ENCODE results near the gene C7orf33. TPM values are rescaled to one million over a fixed set of nuclear protein-coding genes. Genes with fewer than 3 reads are reported as not detected.

C7orf33 gene
- total and polyA plus RNA-seq, 9 of the 15 experiments (the other 6 are each of a cell fraction or from before 2014, with no cell fraction given), result 0.04 TPM; not detected in 8

- TF ChIP-seq PML (IDR thresholded peaks at IDR 0.05; ENCODE audit: low read length) (no peak), ZNF12 (CRISPR knock-in tag; IDR thresholded peaks at IDR 0.05) (no peak), GABPB2 (CRISPR knock-in tag; conservative IDR thresholded peaks at IDR 0.05) (no peak), TEAD2 (tag; IDR thresholded peaks at IDR 0.05) (no peak), ZNF764 (CRISPR knock-in tag; IDR thresholded peaks at IDR 0.05; ENCODE audit: low read depth) (no peak), NFYB (IDR thresholded peaks at IDR 0.05; ENCODE audit: extremely low read depth, insufficient read length) (no peak), CREB3L1 (IDR thresholded peaks at IDR 0.05; ENCODE audit: borderline replicate concordance, low read depth) (no peak)
Measured at GRCh38 chr7:148588670-148589131, 1.9 kb upstream of the C7orf33 start (continued).

- intact Hi-C loops (cut with micrococcal nuclease), result no loop called here
Measured at GRCh38 chr7:148589640-148590039, 926 bp upstream of the C7orf33 start.

More at GRCh38 chr7:148589640-148590039, 926 bp upstream of the C7orf33 start:
- no peak overlapping the region for H3K4me3 ChIP-seq
- H3K36me3 ChIP-seq (ENCODE audit: control insufficient read depth, insufficient read depth, low read length), result no peaks in the 10 kb centered on the region
- FAIRE-seq (no peak), DNase-seq (ENCODE audit: extremely low read depth in 1 of 4, low spot score in 3 of 4) (no peak), ATAC-seq (no peak)
- no peaks in the 10 kb centered on the region for H3K79me2 ChIP-seq (ENCODE audit: control insufficient read depth, insufficient read depth, low read length)
- in situ Hi-C loops (cut with MboI), result loop anchor here (25.0 kb wide), 1 partner anchor 373 kb away; no protein-coding TSS in a partner anchor
- POLR2A ChIA-PET, result interaction anchor here (1.0 kb wide), 1 partner anchor 20 kb away, joined by 3 read pairs; no protein-coding TSS in a partner anchor
- no peaks in the 10 kb centered on the region for H3K9me1 ChIP-seq (ENCODE audit: control insufficient read depth, insufficient read depth, low read length)
- no peak overlapping the region for H3K4me2 ChIP-seq (ENCODE audit: insufficient read depth, low read length)
- H2AFZ ChIP-seq (ENCODE audit: low read depth, low read length), result no peak overlapping the region
- TF ChIP-seq ZNF253 (CRISPR knock-in tag; conservative IDR thresholded peaks at IDR 0.05) (no peak), MAX (CRISPR knock-in tag; IDR thresholded peaks at IDR 0.05) (no peak), PHF8 (IDR thresholded peaks at IDR 0.05; ENCODE audit: borderline replicate concordance, low read length) (no peak), SP1 (CRISPR knock-in tag; IDR thresholded peaks at IDR 0.05) (no peak), PML (IDR thresholded peaks at IDR 0.05; ENCODE audit: low read length) (no peak), XRCC3 (IDR thresholded peaks at IDR 0.05) (no peak), GTF2E2 (tag; IDR thresholded peaks at IDR 0.05) (no peak), MXD1 (CRISPR knock-in tag; IDR thresholded peaks at IDR 0.05; ENCODE audit: borderline replicate concordance, poor library complexity, severe bottlenecking) (no peak), ZFX (CRISPR knock-in tag; IDR thresholded peaks at IDR 0.05) (no peak)
- BruUV-seq (replicated peaks), result no TSS peak
- H3K27ac ChIP-seq (ENCODE audit: extremely low read depth, low read depth, low read length), result no peak overlapping the region
- H3K9ac ChIP-seq (ENCODE audit: insufficient read depth in 1 of 2, low read depth in 2 of 2, low read length in 2 of 2), result no peak overlapping the region
- WGBS (ENCODE audit: insufficient coverage, low coverage, missing lambda C conversion rate), result 0% methylated on average over 3 of the region's 3 CpGs
- H4K20me1 ChIP-seq (replicated peaks; ENCODE audit: control insufficient read depth, insufficient read depth, low read length), result no peaks in the 10 kb centered on the region
- H3K27me3 ChIP-seq (ENCODE audit: control insufficient read depth in 2 of 2, insufficient read depth in 2 of 2, low read length in 2 of 2), result peaks cover 32 to 59% of the 10 kb centered on the region in 2 experiments; a peak in 4 of 5 replicates
- H3K4me1 ChIP-seq (replicated peaks in 1 of 2; ENCODE audit: control insufficient read depth in 2 of 2, insufficient read depth in 2 of 2, low read length in 2 of 2), result no peaks in the 10 kb centered on the region
- no peaks in the 10 kb centered on the region for H3K9me3 ChIP-seq (replicated peaks; ENCODE audit: control insufficient read depth, insufficient read depth, low read depth, low read length)
- CTCF ChIA-PET (ENCODE audit: low intra/inter-chr PET ratio), result no interaction called here
